Upper lobe of left lung (tissue), 4 donors: ENCODE measurements around the gene FMO3.

Experiments
- EP300 ChIP-seq, 4 donors: sonication (generic); formaldehyde crosslinking; IDR thresholded peaks; one replicate each; pipeline ENCODE4 v1.5.1; 2017; ENCODE audit warnings: antibody characterized with exemption in 4 of 4, control low read depth in 2 of 4
- POLR2A ChIP-seq, 4 donors: fragments of 450-650 bp; IDR thresholded peaks; one replicate each; pipeline ENCODE4 v1.5.1; 2016 to 2017; ENCODE audit warnings: antibody characterized with exemption in 4 of 4, mild to moderate bottlenecking in 2 of 4
- POLR2AphosphoS5 ChIP-seq, 2 donors: sonication (generic); formaldehyde crosslinking; IDR thresholded peaks; one replicate each; pipeline ENCODE4 v1.5.1; 2017; ENCODE audit warnings: antibody characterized with exemption in 2 of 2
- TF ChIP-seq, protein P1 (sequence below), 6 experiments: fragments of 450-650 bp in 4 of 6; fragments of 200-600 bp in 2 of 6; sonication (generic) in 2 of 6; IDR thresholded peaks; one replicate each; pipeline ENCODE4 v1.5.1; 2016 to 2019; ENCODE audit warnings: antibody characterized with exemption in 6 of 6

- TF ChIP-seq, protein P1, sequence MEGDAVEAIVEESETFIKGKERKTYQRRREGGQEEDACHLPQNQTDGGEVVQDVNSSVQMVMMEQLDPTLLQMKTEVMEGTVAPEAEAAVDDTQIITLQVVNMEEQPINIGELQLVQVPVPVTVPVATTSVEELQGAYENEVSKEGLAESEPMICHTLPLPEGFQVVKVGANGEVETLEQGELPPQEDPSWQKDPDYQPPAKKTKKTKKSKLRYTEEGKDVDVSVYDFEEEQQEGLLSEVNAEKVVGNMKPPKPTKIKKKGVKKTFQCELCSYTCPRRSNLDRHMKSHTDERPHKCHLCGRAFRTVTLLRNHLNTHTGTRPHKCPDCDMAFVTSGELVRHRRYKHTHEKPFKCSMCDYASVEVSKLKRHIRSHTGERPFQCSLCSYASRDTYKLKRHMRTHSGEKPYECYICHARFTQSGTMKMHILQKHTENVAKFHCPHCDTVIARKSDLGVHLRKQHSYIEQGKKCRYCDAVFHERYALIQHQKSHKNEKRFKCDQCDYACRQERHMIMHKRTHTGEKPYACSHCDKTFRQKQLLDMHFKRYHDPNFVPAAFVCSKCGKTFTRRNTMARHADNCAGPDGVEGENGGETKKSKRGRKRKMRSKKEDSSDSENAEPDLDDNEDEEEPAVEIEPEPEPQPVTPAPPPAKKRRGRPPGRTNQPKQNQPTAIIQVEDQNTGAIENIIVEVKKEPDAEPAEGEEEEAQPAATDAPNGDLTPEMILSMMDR (IDR thresholded peaks at IDR 0.05), result no peak
- TF ChIP-seq POLR2A (IDR thresholded peaks at IDR 0.05), result no peak
- no peak for TF ChIP-seq POLR2AphosphoS5 (IDR thresholded peaks at IDR 0.05)
- TF ChIP-seq EP300 (IDR thresholded peaks at IDR 0.05), result no peak
Measured at GRCh38 chr1:171075041-171075440, 15.7 kb upstream of the FMO3 start.
